GM12892 (cell line): ENCODE results near the gene VEPH1.

Experiments used
- POLR2A ChIP-seq: IDR thresholded peaks from 2 replicates; pipeline ENCODE4 v1.6.1; 2011; ENCODE audit warnings: low read depth, low read length, control low read depth
- TAF1 ChIP-seq: IDR thresholded peaks from 2 replicates; pipeline ENCODE4 v1.6.1; 2011; ENCODE audit warnings: low read depth, mild to moderate bottlenecking, control low read depth, low read length, borderline replicate concordance

GRCh38 chr3:157513585-157513984 lies 10.4 kb upstream of the VEPH1 start:
- TF ChIP-seq POLR2A (no peak), TAF1 (no peak)
